ENCODE results near the gene SNX2. TPM values are rescaled to one million over a fixed set of nuclear protein-coding genes. Genes with fewer than 3 reads are reported as not detected.
A peak's percentile ranks its signal among the peaks of the same experiment; 100 is the strongest.

Gene SNX2
- total RNA-seq, 1 donor from 2014 or later: 145 TPM

- Mint-ChIP-seq H3K9me3 (peaks cover 3% of the 10 kb centered on the region), H3K27me3 (no peaks in the 10 kb centered on the region), H3K27ac (peak overlapping the region; percentile 68), H3K36me3 (ENCODE audit: low read depth) (peaks cover 72% of the 10 kb centered on the region), H3K4me1 (peaks cover 72% of the 10 kb centered on the region), H3K4me3 (peak overlapping the region; percentile 12)
- DNase-seq: no peak
- ChIA-PET CTCF (interaction anchor here (1.4 kb wide), 1 partner anchor 274 kb away, joined by 4 read pairs; no protein-coding TSS in a partner anchor), POLR2A (interaction anchor here (0.5 to 3.4 kb wide), 2 partner anchors 15 to 23 kb away, joined by 3 to 11 read pairs; partner anchors contain the start of gene SNX2)
- TF ChIP-seq CTCF (IDR thresholded peaks at IDR 0.05): no peak
- ATAC-seq (ENCODE audit: low read depth): no peak
- intact Hi-C loops (cut with micrococcal nuclease): loop anchor here (2.0 kb wide), 1 partner anchor 14 kb away; no protein-coding TSS in a partner anchor
These were observed 15.6 kb downstream of the SNX2 start for GRCh38 chr5:122790354-122791103.

DNA sequence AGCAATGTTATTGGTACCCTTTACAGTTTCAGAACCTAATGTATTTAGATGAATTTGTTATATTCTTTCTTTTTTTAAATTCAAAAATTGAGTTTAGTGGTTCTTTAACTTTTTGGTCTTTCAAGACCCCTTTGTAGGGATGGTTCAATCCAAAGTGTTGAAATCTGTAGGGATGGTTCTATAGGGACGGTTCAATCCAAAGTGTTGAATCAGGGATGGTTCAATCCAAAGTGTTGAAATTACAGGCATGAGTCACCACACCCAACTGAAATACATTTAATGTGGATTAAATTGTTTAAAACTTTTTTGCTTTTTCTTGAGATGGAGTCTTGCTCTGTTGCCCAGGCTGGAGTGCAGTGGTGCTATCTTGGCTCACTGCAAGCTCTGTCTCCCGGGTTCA, 30.6 kb downstream of the SNX2 start:
- Mint-ChIP-seq H3K9me3 (no peaks in the 10 kb centered on the region), H3K4me1 (peaks cover 5% of the 10 kb centered on the region), H3K27me3 (no peaks in the 10 kb centered on the region), H3K4me3 (no peak overlapping the region), H3K36me3 (ENCODE audit: low read depth) (peaks cover 79% of the 10 kb centered on the region), H3K27ac (no peak overlapping the region)
- intact Hi-C loops (cut with micrococcal nuclease): no loop called here
- no peak for TF ChIP-seq CTCF (IDR thresholded peaks at IDR 0.05)
- POLR2A ChIA-PET: no interaction called here
- DNase-seq (no peak), ATAC-seq (ENCODE audit: low read depth) (no peak)
- CTCF ChIA-PET: no interaction called here

GRCh38 chr5:122810405-122810804, 35.5 kb downstream of the SNX2 start:
- ChIA-PET POLR2A (no interaction called here), CTCF (no interaction called here)
- peak overlapping the region; percentile 18 for H3K27ac Mint-ChIP-seq
- ATAC-seq (ENCODE audit: low read depth) (no peak), DNase-seq (no peak)
- H3K27me3 Mint-ChIP-seq: no peaks in the 10 kb centered on the region
- H3K4me1 Mint-ChIP-seq: peaks cover 3% of the 10 kb centered on the region
- H3K4me3 Mint-ChIP-seq: no peak overlapping the region
- peaks cover 68% of the 10 kb centered on the region for H3K36me3 Mint-ChIP-seq (ENCODE audit: low read depth)
- TF ChIP-seq CTCF (IDR thresholded peaks at IDR 0.05): no peak
- H3K9me3 Mint-ChIP-seq: no peaks in the 10 kb centered on the region
- intact Hi-C loops (cut with micrococcal nuclease): no loop called here

DNA sequence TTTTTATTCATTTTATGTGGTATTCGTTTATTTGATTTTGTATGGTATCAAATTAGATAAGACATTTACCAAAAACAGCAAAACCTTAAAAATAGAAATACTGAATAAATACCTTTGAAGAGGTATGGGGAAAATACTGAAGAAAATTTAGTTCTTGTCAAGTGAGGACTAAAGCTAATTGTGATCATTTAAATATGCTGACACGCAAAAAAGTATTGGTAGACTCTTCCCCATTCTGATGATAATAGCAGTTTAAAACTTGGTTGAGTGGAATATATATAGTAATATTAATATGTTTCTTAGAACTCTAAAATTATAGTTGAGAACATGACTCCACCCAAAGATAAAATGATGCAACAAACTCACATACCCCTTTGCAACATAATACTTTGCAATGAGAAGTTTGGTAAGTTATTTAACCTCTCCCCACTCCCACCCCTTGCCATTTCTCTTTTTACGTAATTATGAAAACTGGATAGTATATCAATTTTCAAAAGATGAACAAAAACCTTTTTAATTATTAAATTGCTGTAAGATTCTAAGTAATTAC, 40.4 kb downstream of the SNX2 start:
- TF ChIP-seq CTCF (IDR thresholded peaks at IDR 0.05): no peak
- H3K27ac Mint-ChIP-seq: no peak overlapping the region
- no peaks in the 10 kb centered on the region for H3K9me3 Mint-ChIP-seq
- no peaks in the 10 kb centered on the region for H3K27me3 Mint-ChIP-seq
- H3K36me3 Mint-ChIP-seq (ENCODE audit: low read depth): peaks cover 60% of the 10 kb centered on the region
- no peak for ATAC-seq (ENCODE audit: low read depth)
- no peak for DNase-seq
- intact Hi-C loops (cut with micrococcal nuclease): loop anchor here (5.0 kb wide), 1 partner anchor 33 kb away; no protein-coding TSS in a partner anchor
- ChIA-PET POLR2A (no interaction called here), CTCF (no interaction called here)
- no peak overlapping the region for H3K4me3 Mint-ChIP-seq
- no peaks in the 10 kb centered on the region for H3K4me1 Mint-ChIP-seq

DNA sequence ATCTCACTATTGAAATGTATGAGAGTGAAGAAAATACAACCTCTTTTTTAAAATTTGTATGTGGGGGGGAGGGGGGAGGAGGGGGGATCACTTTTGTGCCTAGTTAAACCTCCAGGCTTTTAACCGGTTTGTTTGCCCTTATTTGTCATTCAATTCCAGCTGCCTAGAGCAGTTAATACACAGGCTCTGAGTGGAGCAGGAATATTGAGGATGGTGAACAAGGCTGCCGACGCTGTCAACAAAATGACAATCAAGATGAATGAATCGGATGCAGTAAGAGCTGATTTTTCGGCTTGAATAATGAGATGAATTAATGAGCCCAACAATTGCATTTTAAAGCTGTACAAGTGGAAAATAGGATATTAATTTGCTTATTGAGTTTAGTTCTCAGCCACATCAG, 41.9 kb downstream of the SNX2 start:
- POLR2A ChIA-PET: interaction anchor here (0.8 kb wide), 1 partner anchor 114 kb away, joined by 8 read pairs; no protein-coding TSS in a partner anchor
- no peak for DNase-seq
- Mint-ChIP-seq H3K27me3 (no peaks in the 10 kb centered on the region), H3K4me1 (no peaks in the 10 kb centered on the region), H3K9me3 (no peaks in the 10 kb centered on the region), H3K27ac (no peak overlapping the region), H3K4me3 (no peak overlapping the region), H3K36me3 (ENCODE audit: low read depth) (peaks cover 65% of the 10 kb centered on the region)
- CTCF ChIA-PET: no interaction called here
- no peak for ATAC-seq (ENCODE audit: low read depth)
- intact Hi-C loops (cut with micrococcal nuclease): loop anchor here (5.0 kb wide), 1 partner anchor 34 kb away; no protein-coding TSS in a partner anchor
- TF ChIP-seq CTCF (IDR thresholded peaks at IDR 0.05): no peak
